NCI-H2029 treated with DMSO at 0.1 percent for 48 hours (cell line): Measurements from ENCODE around the gene TRAF3IP1.
A peak's percentile ranks its signal among the peaks of the same experiment; 100 is the strongest.
"Not testable (repeated sequence)": the region's sequence is repeated elsewhere in the genome, so short reads cannot be mapped to it uniquely, and the experiment has no call there.

ENCODE experiments used
- DNase-seq: peaks from one replicate; lab custom pipeline; 2025; lab: John Stamatoyannopoulos, UW

Gene TRAF3IP1

DNA sequence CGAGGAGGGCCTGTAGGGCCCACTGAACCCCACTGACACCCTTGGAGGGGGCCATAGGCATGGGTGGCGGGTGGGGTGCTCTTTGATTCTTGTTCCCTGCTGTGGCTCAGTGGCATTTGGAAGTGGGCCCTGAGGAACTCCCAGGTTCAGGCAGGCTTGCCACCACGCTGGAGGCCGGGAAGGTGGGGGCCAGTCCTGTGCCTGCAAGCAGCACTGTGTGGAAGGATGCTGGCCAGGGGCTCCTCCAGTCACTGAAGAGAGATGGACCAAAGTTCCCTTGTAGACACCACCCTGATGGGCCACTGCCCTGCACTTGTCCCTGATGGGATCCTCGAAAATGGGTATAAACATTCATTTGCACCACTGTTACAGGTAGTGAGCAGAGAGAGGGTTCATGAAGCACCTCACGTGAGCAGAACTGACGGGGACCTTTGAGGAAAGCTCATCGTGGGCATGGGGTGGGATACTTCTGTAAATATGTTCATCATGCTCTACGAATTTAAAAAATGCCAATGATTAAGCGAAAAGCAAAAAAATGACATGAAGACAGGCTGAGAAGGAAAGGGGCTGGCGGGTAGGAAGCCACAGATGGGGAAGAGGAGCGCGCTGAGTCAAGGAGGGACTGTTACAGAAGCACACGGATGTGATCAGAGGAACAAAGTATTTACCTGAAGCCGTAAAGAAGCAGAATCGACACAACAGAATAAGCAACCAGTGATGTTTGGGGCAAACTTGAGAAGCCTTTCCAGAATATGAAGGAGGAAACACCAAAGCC, 61.2 kb downstream of the TRAF3IP1 start:
- DNase-seq: no peak

DNA sequence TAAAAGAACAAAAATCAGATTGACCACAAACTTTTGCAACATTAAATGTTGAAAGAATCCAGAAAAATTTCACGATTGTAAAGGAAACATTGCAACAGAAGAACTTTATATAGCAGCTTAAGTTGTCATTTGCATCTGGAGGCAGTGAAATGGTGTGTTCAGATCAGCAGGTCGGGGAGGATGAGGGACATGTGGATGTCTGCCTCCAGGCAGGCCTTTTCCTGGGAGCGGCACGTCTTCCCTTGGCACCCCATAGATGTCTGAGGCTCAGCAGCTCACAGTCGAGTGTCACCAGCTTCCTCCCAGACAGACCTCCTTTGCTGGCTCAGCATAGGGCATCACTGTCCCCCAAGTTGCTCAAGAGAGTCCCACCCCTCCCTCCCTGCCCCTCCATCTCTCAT, 62.1 kb downstream of the TRAF3IP1 start:
- no peak for DNase-seq

DNA sequence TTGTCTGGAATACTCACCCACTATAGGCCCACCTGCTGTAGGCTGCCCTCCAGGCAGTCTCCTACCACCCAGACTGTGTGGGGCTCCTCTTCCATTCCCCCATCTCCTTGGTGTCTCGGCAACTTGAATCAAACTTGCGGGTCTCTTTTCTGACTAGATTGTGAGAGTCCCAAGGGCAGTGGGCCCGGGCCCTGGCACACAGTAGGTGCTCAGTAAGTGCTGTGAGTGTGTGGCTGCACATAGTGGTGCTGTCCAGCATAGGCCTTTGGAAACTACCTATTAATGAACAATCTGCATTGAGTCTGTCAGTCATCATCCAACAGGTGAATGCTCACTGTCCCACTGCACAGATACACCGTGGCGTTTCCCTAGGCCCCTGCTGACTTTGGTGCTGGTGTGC, 62.8 kb downstream of the TRAF3IP1 start:
- no peak for DNase-seq

DNA sequence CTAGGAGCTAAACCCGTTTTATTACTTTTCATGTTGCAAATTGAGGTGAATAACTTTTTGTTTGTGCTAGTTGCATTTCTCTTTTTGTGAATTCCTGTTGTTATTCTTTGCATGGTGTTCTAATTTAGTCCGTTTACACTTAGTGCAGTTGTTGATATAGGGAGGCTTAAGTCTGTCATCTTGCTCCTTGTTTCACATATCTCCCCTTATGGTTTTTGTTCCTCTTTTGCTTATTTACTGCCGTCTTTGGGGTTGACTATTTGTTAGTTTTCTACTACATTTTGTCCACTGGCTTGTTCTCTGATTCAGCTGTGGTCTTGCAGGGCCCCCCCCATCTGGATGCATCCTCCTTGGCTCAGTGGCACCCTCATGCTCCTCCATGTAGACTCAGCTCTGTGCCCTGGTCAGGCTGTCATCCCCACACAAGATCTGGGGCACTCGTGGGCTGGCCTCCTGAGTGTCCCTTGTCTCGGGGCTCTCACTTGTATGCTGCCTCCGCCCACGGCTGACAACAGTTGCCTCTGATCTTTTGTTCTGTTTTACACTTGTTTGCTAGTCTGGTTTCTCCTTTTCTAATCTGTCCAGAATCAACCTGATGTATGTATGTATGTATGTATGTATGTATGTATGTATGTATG, 63.5 kb downstream of the TRAF3IP1 start:
- no peak for DNase-seq

DNA sequence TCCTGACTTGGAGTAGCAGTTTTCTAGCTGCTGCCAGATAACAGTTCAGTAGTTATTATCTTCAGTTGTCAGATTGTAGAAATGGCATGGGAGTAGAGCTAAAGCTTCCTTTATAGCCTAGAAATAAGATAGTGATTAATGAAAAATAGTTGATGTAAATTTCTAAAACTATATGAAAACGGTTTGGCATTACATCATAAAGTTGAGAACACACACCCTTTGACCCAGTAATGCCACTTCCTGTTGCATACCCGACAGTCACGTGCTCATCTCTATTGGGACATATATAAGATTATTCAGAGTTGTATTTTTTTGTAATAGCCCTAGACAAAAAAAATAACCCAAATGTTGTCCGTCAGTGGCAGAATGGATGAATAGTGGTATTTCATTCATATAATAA, 67.0 kb downstream of the TRAF3IP1 start:
- no peak for DNase-seq

DNA sequence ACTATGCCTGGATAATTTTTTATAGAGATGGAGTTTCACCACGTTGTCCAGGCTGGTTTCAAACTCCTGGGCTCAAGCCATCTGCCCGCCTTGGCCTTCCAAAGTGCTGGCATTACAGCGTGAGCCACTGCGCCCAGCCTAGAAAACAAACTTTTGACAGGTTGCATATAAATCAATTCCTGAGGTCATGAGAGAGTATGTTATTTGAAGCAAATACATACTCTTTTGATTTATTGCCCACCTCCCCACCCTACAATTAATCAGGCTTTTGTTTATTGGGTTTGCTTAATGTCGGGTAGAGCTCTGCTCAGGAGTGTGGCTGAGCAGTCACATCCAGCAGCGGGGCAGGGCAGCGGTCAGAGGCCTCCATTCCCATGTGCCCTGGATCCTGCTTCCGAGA, 68.5 kb downstream of the TRAF3IP1 start:
- no peak for DNase-seq

- peak; percentile 93 for DNase-seq
These were observed 69.8 kb downstream of the TRAF3IP1 start for GRCh38 chr2:238389988-238390589.

DNA sequence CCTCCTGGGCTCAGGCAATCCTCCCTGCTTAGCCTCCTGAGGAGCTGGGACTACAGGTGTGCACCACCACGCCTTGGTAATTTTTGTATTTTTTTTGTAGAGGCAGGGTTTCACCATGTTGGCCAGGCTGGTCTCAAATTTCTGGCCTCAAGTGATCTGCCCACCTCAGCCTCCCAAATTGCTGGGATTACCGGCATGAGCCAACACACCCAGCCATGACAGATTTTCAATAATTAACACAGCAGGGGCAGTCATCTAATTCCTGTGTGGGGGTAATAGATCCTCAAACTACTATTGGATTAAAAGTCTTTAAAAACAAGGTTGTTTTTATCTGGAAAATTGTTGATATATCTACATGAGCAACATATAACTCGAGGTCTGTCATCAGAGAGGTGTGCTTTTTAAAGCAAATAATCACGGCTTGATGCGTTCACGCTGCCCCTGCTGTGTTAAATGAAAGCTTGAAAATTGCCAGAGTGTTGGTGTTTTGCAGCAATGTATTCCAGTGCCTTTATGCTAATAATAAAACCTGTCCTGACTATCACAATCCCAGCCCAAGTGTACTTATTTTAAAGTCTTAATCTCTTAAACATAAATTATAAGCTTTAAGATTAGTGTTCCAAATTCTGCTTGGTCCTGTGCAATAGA, 70.8 kb downstream of the TRAF3IP1 start:
- DNase-seq: peak; percentile 14

DNA sequence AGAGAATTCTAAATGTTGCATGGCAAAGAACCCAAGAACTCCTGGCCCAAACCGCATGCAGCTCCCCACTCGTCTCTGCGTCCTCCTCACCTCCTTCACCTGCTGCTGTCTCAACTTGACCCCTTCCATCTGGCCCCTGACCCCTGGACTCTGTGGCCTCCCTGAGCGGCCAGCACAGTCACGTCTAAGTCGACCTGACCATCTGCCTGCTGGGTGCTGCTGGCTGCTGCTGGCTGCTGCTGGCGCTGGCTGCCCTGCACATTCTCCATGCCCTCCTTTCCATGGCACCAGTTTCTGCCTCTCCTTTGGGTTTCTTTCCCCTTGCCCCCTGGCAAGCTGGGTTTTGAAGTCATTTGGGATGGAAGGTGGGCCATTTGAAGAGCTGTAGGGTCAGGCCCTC, 76.3 kb downstream of the TRAF3IP1 start:
- no peak for DNase-seq

GRCh38 chr2:238397356-238397755, 77.0 kb downstream of the TRAF3IP1 start:
- no peak for DNase-seq

DNA sequence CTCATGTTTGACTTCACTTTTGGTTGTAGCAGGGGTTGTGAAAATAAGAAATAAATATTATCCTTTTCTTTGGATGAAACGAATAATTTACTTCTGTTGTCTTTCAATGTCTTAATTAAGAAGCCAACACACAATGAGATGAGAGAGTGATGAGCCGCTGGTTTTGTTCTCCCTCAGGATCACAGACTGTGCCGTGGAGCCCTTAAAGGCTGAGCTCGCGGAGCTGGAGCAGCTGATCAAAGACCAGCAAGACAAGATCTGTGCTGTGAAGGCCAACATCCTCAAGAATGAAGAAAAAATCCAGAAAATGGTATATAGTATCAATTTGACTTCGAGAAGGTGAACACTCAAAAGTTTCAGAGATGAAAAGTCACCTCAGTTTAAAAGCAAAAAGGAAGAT, 78.3 kb downstream of the TRAF3IP1 start:
- no peak for DNase-seq

DNA sequence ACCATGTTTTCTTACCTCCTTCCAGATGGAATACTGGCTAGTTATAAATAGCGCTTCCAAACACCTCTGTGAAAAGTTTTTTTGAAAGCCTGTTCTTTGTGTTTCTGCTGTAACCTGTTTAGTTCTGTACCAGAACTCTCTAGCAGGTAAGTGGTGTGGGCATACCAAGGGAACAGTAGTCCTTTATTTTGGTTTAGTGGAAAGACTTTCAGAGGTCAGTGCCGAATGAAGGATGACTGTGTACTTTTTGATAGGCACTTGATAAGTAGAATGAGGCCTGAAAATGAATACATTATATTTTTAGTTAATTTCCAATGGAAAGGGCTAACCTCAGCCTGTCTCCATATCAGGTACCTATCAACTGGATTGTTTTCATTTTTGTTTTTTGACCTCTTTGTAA, 78.8 kb downstream of the TRAF3IP1 start:
- no peak for DNase-seq

DNA sequence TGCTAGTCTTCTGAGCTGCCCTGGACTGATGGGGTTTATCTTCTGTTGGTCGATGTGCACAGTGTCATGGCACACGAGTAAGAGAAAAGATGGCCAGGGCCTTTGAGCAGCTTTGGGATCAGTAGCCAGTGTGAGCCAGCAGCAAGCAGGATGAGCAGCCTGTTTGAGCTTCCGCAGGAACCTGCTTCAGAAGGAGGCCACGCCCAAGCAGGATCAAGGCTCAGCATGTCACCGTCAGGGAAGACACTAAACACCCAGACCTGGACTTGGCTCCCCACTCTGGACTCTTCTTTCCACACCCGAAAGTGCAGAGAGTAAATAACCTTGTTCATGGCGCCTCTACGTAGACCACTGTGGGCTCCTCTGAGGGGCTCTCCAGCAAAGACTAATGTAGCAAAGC, 81.2 kb downstream of the TRAF3IP1 start:
- no peak for DNase-seq

GRCh38 chr2:238403632-238404405, 83.5 kb downstream of the TRAF3IP1 start:
- peak; percentile 88 for DNase-seq

GRCh38 chr2:238404406-238405216, 84.3 kb downstream of the TRAF3IP1 start:
- DNase-seq: peak; percentile 67

DNA sequence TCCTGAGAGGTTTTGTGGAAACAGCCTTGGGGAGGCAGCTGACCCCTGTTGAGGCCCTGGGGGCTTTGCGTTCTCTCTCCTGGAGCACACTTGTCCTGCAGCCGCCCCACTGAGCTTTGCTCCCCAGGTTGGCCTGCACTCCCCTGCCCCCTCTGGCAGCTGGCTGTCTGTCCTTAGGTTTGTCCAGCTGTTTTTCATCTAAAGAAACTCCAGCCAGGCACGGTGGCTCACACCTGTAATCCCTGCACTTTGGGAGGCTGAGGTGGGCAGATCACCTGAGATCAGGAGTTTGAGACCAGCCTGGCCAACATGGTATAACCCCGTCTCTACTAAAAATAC, 84.9 kb downstream of the TRAF3IP1 start:
- not testable (repeated sequence) for DNase-seq

DNA sequence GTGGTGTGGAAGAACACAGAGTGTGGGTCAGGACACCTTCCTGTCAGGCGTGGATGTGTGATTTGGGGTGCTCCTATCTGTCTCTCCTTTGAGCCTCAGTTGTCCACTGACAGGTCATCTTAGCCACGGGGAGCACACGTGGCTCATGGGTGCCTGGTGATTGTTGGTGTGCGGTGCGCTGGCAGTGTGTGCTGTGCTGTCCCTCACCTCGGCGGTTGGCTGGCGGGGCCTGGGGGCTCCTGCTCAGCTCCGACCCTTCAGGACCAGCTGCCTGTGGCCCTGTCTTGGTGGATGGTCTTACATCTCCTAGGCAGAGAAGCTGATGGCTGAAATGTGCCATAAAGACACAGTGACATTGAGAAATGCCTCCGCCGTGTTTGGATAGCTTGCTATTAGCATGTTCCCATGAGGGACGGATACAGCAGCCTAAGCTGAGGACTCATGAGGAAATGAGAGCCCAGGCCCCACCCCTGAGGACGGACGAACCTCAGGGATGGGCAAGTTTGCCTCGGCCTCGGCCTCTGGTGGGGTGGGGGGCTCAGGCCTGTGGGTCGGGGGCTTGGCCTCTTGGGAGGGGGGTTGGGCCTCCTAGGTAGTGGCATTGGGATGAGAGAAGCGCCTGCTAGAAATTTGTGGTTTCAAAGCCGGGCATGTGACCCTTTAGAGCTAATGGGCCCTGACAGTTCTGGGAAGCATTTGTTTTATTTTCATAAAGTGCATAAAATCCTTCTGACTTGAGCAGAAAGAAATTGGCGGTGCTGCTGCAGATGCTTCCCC, 86.1 kb downstream of the TRAF3IP1 start:
- no peak for DNase-seq

DNA sequence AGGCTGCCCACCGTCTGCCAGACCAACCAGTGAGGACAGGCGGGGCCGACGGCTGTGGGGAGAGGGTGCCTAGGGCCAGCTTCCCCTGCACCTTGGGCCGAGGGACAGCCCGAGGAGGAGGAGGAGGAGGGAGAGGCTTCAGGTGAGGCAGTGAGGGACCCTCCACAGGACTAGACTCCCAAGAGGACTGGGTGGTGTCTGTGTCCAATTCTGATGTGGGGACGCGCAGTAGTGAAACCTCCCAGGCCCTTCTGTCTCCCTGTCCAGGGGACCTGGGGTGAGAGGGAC, 86.6 kb downstream of the TRAF3IP1 start:
- no peak for DNase-seq

GRCh38 chr2:238407566-238407965, 87.2 kb downstream of the TRAF3IP1 start:
- DNase-seq: no peak

DNA sequence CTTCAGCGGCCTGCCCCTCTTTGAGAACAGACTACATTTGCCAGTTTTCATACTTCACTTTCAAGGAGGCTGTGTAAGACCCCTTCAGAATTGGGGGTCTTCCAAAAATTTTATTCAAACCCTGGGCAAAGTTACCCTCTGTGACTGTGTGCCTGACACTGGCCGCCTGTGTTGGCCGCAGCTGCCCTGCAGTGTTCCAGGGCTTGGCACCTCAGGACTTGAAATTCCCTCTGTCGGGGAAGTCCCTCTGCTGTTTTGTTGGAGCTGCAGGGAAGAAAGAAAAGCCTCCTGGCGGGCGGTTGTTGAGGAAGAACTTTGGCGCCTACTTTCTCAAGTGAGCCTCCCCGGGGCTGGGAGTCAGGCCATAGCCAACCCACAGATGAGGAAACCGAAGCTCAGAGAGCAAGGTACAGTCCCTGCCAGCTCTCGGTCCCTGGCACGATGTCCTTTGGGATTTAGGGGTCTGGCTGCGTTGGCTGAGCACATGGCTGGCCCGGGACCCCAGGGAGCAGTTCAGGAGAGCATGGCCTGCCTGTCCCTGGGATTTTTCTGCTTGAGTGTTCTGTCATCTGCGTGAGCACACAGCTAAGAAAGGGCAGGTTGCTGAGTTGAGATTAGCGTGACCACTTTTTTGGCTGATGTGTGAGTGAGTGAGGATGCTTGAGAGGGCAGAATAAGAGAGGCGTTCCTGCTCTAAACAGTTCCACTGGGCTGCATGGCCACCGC, 88.5 kb downstream of the TRAF3IP1 start:
- DNase-seq: no peak
